GM19328 (cell line): ENCODE data around the gene SLX4IP.

Experiments
- ATAC-seq: cut with Tn5 transposase; IDR thresholded peaks from one replicate; pipeline ENCODE4 v1.9.1; 2021; ENCODE audit warnings: mild to moderate bottlenecking, moderate library complexity; ENCODE audit not compliant: unreplicated experiment

Gene SLX4IP

GRCh38 chr20:10625641-10626040 is 190.5 kb downstream of the SLX4IP start:
- ATAC-seq: no peak

DNA sequence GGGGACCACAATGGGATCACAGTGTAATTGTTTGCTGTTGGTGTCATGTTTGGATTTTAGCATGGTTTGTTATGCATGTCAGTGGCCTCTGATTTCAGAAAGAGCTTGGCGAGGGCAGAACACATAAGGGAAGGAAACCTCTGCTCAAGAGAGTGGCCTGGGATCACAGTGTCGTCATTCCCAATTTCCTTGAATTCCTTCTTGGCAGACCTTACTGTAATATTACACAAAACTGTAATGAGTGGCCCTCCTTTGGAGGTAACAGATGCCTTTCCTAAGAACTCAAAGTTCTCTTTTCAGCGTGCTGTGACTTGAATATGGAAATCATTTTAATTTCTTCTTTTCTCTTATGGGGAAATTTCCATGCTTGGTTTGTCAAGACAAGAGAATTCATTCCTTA is 191.8 kb downstream of the SLX4IP start:
- ATAC-seq: no peak

DNA sequence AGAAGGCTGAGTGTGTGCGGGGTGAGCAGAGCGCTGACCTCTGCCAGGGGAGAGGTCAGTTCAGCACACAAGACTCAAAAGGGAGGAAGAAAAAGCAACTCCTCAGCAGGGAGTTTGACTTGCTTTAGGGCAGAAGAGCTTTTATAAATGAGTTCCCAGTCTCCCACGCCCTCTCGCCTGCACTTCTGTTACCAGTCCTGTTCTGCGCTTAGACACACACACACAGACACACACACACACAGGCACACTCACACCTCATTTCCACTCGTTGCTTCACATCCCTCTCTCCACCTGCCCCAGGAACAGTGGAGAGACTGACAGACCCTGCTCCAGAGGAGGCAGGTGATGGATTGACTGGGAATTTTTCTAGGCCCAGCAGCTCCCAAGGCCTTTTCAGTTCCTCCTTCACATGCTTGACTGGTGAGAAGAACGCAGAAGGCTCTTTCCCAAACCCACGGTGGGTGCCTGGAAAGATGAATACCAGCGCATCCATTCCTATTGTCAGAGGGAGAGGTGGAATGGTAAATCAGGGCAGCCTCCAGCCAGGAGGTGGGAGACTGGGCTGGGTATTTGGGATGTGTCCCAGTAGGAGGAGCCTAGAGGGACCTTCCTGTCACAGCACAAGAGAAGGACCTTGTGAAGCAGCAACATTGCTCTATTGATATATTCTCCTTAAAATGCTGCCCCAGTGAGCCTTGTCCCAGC is 195.0 kb downstream of the SLX4IP start:
- ATAC-seq: no peak

GRCh38 chr20:10631126-10631525 is 196.0 kb downstream of the SLX4IP start:
- no peak for ATAC-seq

DNA sequence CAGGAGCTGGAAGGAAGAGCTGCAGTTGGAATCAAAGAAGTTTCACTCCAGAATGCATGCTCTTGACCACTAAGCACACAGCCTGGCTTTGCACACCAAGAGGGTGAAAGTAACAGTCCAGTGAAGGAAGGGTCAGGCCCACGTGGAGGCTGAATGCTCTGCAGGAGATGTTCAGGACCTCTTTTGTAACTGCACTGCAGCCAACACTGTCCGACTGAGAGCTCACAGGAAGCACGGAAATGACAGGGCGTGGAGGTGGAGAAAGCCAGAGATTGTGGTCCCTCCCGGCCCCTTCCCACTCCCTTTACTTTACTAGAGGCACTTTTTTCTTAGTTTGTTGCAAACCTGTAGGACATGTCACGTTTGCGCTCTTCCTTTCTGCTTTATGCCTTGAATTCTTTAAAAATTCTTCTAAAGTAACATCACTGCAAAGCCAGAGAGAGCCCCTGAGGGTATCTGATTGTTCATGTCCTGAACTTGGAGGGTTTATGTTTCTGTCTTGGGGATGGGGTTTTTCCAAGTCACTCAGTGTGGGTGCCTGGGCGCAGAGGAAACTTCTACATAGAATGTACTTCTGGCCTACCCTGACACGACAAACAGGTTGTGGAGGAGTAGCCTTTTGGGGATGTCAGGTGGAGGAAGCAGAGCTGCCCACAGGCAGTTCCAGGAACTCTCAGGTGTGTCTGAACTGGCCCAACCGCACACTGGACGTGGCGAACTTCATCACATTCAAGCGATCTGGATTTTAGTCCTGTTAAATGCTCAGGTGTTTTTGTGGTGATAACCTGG is 197.8 kb downstream of the SLX4IP start:
- ATAC-seq: no peak

DNA sequence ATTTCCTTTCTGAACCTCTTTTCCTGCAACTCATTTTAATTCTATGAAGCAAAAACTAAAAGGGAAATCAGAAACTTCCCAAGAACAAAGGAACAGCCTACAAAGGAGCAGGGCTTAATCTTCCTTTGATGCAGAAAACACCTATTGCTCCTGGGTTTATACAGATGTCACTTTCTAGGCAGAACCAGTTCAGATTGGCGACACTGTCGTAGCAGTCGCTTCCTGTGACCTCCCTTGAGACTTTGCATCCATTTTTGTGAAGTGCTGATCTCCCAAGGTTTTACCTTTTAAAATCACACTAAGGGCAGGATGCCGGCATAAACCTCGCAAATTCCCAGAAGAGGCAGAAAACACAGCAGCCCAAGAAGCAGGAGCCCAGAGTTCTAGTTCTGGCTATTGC is 198.6 kb downstream of the SLX4IP start:
- no peak for ATAC-seq

GRCh38 chr20:10634211-10634610 is 199.1 kb downstream of the SLX4IP start:
- no peak for ATAC-seq

DNA sequence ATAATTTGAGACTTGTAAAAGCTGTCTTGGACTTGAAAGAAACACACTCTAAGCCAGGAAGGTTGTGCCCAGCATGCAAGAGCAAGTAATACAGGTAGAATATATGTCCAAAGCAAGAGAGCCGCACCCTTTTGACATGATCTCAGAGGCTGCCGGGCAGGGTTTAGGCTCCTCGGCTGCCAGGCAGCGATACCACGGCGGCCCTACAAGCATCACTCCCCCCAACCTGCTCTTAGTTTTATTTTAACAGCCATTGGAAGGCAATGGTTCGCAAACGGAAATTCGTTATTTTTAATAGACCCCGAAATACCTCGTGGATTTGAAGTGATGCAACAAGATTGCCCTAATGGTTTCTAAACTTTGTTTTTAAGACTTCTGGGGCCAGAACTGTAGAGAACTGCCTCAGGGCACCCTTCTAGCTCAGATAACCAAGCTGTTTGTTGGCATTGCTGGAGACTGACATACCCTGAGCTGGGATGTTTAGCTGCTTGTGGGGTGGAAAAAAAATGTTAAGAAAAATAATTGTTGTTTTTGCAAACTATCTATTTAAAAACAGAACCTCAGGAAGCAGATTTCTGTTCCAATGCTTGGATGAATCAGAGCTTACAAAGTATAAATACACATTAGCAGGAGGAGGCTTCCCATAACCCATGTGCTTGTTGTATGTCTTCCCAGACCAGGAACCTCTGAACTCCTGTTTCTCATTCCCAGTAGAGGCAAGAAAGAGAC is 199.7 kb downstream of the SLX4IP start:
- no peak for ATAC-seq

DNA sequence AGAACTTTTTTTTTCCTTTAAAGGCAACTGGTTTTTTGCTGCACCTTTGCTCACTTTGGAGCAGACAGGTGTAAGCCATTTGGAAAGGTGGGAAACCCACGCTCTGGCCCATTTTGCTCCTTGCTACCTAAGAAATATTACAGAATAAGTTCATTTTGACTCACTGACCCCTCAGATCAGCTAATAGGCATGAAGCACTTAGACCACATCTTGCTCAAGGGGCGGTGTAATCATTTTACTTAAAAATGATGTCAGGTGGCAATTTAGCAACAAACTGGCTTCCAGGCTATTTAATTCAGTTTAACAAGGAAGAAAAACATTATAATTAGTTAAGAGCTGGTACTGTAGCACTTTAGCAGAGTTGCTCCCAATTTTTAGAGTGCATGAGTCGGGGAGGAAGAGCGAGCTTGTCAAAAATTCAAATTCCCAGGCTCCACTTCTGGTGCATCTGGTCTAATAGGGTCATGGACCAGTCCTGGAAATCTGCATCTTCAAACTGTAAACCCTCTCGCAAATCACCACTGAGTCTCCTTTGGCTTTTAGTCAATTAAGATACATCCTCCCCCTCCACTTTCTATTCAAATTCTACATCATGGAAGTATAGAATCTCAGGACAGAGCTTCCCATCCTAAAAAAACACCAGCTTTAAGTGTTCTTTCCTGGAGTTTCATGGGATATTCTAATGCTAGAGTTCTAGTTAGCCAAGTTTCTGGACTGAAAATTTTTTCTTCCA is 200.5 kb downstream of the SLX4IP start:
- ATAC-seq: no peak

DNA sequence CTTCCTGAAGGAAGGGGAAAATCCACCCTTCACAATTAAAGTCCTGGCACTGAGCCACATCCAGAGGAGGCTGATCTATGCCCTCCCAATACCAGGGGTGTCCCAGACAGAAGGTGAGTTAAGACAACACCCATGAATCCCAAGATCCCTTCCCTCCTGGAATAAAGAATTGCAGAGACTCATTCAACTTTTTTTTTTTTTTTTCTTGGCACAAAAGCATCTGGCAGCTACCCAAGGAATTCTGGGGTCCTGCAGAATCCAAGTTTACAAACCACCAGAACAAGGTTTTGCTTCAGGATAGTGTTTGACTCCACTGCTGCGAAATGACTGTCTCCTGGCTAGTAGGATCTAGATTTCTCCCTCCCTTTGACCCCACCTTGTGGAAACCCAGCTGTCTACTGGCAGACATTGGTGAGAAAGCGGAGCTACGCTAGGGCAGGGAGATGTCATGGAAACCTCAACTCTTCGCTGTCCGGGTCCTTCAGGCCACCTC is 201.3 kb downstream of the SLX4IP start:
- no peak for ATAC-seq

DNA sequence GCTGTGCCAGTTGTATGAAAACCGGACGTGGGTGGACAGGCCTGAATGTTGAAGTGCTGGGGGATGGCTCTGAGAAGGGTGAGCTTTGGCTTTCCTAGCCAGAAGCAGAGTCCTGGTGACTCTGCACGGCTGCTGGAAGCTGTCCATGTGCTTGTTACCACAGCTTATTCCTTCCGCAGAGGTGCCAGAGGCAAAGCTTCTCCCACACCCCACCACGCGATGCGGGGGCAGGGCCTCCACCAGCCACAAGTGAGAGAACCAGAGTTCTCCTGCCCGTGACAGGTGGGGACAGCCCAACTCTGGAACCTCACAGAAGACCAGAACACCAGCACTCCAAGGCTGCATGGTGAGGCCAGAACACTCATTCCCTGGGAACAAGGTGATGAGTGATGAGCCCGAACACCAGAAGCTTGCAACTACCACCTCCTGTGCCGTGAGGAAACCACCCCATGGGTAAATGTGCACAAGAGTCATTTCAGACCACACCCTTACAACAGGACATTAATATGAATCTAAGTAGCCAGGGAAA is 202.0 kb downstream of the SLX4IP start:
- no peak for ATAC-seq

DNA sequence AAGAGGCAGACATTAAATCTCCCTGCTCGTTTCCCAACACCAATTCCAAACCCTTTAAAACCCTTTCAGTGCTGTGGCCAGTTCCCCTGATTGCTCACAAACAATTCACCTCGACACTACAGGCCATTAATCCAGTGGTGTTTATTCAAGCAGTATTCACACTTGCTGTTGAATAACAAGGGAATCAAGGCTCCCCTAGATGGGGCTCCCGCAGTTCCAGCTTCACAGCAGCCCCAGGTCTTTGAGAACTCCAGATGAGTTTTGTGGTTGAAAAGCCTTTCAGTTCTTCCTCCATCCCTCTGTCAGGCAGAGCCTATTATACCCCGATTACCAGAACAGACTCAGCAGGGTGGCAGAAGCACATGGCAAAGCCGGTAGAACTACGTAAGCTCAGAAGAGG is 202.5 kb downstream of the SLX4IP start:
- ATAC-seq: no peak

- no peak for ATAC-seq
Observed at GRCh38 chr20:10639077-10639736, 204.1 kb downstream of the SLX4IP start.

- ATAC-seq: no peak
Observed at GRCh38 chr20:10639737-10640556, 204.8 kb downstream of the SLX4IP start.

- ATAC-seq: no peak
Observed at GRCh38 chr20:10640897-10641296, 205.8 kb downstream of the SLX4IP start.

- no peak for ATAC-seq
Observed at GRCh38 chr20:10641467-10641866, 206.4 kb downstream of the SLX4IP start.

DNA sequence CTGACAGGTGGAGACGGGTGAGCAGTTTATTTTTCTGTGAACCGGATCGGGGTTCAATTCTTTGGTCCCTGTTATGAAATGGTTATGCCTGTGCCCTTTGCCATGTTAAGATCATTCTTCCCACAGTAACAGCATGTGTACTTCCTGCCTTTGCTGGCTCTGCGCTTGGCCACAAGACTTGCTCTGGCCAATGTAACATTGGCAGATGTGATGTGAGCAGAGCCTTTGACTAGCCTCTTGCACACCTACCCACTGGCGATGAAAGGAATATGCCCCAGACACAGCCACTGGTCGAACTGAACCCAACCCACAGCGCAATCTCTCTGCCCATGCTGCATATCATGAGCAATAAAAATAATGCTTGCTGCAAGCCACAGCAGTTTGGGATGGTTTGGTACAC is 206.8 kb downstream of the SLX4IP start:
- ATAC-seq: no peak

DNA sequence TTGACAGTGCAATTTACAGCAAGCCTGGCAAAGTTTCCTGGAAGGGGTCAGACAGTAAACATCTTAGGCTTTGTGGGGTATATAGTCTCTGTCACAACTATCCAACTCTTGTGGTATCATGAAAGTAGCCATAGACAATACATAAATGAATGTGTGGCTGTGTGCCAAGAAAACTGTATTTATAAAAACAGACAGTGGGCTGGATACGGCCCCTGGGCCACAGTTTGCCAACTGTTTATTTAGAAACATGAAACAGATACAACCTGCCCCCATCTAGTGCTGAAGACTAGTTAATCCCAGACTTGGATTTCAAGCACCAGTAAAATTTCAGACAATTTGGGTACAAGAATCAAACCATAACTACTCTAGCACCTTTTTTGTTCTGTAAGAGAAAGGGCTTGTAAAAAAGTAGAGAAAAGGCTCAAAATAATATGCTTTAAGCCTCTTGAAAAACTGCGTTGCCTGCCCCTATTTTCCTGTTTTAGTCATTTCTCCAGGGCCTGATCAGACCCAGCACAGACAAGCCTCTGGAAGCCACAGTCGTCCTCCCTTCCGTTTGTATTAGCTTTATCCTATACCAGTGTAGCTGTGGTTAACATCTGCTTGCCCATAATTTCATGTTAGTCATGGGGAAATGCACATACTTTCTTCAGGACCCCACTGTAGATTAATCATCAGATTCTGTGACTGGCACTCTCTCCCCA is 207.9 kb downstream of the SLX4IP start:
- ATAC-seq: no peak

GRCh38 chr20:10643560-10643873 is 208.4 kb downstream of the SLX4IP start:
- ATAC-seq: no peak
